ENCODE data around the gene UST. TPM values are rescaled to one million over a fixed set of nuclear protein-coding genes. Genes with fewer than 3 reads are reported as not detected.

The UST gene
- total and polyA plus RNA-seq, 9 of the 15 experiments (the other 6 are each of a cell fraction or from before 2014, with no cell fraction given): 0.04 to 0.10 TPM; not detected in 7

DNA sequence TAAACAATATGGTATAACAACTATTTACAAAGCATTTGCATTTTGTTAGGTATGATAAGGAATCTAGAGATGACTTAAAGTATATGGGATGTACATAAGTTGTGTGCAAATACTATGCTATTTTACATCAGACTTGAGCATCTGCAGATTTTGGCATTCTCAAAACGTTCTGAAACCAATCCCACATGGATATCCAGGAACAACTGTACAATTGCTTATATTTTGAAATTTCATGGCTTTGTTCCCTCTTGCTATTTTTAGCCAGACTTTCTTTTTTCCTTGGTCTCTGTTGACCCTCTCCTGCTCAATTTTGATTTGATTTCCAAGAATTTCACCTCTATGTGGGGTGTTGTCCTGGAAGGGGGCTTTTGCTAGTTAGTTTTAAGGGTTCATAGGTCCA lies 32.9 kb upstream of the UST start (continued):
- TF ChIP-seq, protein P1, sequence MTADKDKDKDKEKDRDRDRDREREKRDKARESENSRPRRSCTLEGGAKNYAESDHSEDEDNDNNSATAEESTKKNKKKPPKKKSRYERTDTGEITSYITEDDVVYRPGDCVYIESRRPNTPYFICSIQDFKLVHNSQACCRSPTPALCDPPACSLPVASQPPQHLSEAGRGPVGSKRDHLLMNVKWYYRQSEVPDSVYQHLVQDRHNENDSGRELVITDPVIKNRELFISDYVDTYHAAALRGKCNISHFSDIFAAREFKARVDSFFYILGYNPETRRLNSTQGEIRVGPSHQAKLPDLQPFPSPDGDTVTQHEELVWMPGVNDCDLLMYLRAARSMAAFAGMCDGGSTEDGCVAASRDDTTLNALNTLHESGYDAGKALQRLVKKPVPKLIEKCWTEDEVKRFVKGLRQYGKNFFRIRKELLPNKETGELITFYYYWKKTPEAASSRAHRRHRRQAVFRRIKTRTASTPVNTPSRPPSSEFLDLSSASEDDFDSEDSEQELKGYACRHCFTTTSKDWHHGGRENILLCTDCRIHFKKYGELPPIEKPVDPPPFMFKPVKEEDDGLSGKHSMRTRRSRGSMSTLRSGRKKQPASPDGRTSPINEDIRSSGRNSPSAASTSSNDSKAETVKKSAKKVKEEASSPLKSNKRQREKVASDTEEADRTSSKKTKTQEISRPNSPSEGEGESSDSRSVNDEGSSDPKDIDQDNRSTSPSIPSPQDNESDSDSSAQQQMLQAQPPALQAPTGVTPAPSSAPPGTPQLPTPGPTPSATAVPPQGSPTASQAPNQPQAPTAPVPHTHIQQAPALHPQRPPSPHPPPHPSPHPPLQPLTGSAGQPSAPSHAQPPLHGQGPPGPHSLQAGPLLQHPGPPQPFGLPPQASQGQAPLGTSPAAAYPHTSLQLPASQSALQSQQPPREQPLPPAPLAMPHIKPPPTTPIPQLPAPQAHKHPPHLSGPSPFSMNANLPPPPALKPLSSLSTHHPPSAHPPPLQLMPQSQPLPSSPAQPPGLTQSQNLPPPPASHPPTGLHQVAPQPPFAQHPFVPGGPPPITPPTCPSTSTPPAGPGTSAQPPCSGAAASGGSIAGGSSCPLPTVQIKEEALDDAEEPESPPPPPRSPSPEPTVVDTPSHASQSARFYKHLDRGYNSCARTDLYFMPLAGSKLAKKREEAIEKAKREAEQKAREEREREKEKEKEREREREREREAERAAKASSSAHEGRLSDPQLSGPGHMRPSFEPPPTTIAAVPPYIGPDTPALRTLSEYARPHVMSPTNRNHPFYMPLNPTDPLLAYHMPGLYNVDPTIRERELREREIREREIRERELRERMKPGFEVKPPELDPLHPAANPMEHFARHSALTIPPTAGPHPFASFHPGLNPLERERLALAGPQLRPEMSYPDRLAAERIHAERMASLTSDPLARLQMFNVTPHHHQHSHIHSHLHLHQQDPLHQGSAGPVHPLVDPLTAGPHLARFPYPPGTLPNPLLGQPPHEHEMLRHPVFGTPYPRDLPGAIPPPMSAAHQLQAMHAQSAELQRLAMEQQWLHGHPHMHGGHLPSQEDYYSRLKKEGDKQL (CRISPR knock-in tag; IDR thresholded peaks at IDR 0.05; ENCODE audit: borderline replicate concordance): no peak
- TF ChIP-seq SOX6 (IDR thresholded peaks at IDR 0.05): no peak
- TF ChIP-seq, protein P2, sequence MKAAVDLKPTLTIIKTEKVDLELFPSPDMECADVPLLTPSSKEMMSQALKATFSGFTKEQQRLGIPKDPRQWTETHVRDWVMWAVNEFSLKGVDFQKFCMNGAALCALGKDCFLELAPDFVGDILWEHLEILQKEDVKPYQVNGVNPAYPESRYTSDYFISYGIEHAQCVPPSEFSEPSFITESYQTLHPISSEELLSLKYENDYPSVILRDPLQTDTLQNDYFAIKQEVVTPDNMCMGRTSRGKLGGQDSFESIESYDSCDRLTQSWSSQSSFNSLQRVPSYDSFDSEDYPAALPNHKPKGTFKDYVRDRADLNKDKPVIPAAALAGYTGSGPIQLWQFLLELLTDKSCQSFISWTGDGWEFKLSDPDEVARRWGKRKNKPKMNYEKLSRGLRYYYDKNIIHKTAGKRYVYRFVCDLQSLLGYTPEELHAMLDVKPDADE (conservative IDR thresholded peaks at IDR 0.05; ENCODE audit: control insufficient read depth, low read depth, low read length): no peak

DNA sequence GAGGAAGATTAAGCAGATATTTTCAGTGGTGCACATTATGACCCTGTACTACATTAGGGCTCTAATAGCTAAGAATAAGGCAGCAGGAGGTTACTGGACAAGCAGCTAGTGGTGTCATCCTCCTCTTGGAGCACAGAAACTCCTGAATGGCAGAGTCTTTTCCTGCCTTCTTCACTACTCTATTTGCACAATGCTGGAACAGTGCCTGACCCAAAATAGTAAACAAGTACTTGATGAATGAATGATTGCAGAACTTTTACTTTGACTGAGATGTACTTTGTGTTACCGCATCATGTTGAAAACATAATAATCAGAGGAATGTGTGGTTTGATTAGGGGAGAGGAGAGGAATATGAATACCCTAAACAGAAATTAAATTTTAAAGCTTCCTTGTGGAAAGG lies 30.0 kb upstream of the UST start:
- Histone ChIP-seq H3K9me1 (ENCODE audit: control insufficient read depth, insufficient read depth, low read length) (no peaks in the 10 kb centered on the region), H4K20me1 (replicated peaks; ENCODE audit: control insufficient read depth, insufficient read depth, low read length) (no peaks in the 10 kb centered on the region), H3K27ac (ENCODE audit: extremely low read depth, low read depth, low read length) (no peak overlapping the region), H3K9ac (ENCODE audit: insufficient read depth in 1 of 2, low read depth in 2 of 2, low read length in 2 of 2) (no peak overlapping the region), H3K9me3 (replicated peaks; ENCODE audit: control insufficient read depth, insufficient read depth, low read depth, low read length) (no peaks in the 10 kb centered on the region), H3K36me3 (ENCODE audit: control insufficient read depth, insufficient read depth, low read length) (no peaks in the 10 kb centered on the region), H3K79me2 (ENCODE audit: control insufficient read depth, insufficient read depth, low read length) (no peaks in the 10 kb centered on the region), H3K4me1 (replicated peaks in 1 of 2; ENCODE audit: control insufficient read depth in 2 of 2, insufficient read depth in 2 of 2, low read length in 2 of 2) (no peaks in the 10 kb centered on the region), H2AFZ (ENCODE audit: low read depth, low read length) (no peak overlapping the region), H3K4me3 (no peak overlapping the region), H3K27me3 (ENCODE audit: control insufficient read depth in 2 of 2, insufficient read depth in 2 of 2, low read length in 2 of 2) (no peaks in the 10 kb centered on the region), H3K4me2 (ENCODE audit: insufficient read depth, low read length) (no peak overlapping the region)
- no TSS peak for BruUV-seq (replicated peaks)
- WGBS (ENCODE audit: insufficient coverage, low coverage, missing lambda C conversion rate): 8% methylated on average over 1 of the region's 1 CpG
- intact Hi-C loops (cut with micrococcal nuclease): no loop called here
- CTCF ChIA-PET (ENCODE audit: low intra/inter-chr PET ratio): no interaction called here
- POLR2A ChIA-PET: no interaction called here
- ATAC-seq (no peak), DNase-seq (ENCODE audit: extremely low read depth in 1 of 4, low spot score in 3 of 4) (no peak), FAIRE-seq (no peak)
- in situ Hi-C loops (cut with MboI): no loop called here
- TF ChIP-seq, protein P3, sequence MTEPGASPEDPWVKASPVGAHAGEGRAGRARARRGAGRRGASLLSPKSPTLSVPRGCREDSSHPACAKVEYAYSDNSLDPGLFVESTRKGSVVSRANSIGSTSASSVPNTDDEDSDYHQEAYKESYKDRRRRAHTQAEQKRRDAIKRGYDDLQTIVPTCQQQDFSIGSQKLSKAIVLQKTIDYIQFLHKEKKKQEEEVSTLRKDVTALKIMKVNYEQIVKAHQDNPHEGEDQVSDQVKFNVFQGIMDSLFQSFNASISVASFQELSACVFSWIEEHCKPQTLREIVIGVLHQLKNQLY (CRISPR knock-in tag; conservative IDR thresholded peaks at IDR 0.05): no peak
- TF ChIP-seq ZNF764 (CRISPR knock-in tag; IDR thresholded peaks at IDR 0.05; ENCODE audit: low read depth): no peak
- TF ChIP-seq CXXC5 (CRISPR knock-in tag; IDR thresholded peaks at IDR 0.05): no peak
- TF ChIP-seq POLR2B (IDR thresholded peaks at IDR 0.05; ENCODE audit: low read depth, partially characterized antibody): no peak
- TF ChIP-seq ZNF644 (tag; IDR thresholded peaks at IDR 0.05; ENCODE audit: low read depth): no peak
- no peak for TF ChIP-seq PHB2 (IDR thresholded peaks at IDR 0.05; ENCODE audit: low read depth)
- no peak for TF ChIP-seq ZNF232 (CRISPR knock-in tag; IDR thresholded peaks at IDR 0.05)
- no peak for TF ChIP-seq ZKSCAN1 (IDR thresholded peaks at IDR 0.05; ENCODE audit: low read depth, low read length)
- no peak for TF ChIP-seq ZNF3 (CRISPR knock-in tag; IDR thresholded peaks at IDR 0.05)
- TF ChIP-seq, protein P4, sequence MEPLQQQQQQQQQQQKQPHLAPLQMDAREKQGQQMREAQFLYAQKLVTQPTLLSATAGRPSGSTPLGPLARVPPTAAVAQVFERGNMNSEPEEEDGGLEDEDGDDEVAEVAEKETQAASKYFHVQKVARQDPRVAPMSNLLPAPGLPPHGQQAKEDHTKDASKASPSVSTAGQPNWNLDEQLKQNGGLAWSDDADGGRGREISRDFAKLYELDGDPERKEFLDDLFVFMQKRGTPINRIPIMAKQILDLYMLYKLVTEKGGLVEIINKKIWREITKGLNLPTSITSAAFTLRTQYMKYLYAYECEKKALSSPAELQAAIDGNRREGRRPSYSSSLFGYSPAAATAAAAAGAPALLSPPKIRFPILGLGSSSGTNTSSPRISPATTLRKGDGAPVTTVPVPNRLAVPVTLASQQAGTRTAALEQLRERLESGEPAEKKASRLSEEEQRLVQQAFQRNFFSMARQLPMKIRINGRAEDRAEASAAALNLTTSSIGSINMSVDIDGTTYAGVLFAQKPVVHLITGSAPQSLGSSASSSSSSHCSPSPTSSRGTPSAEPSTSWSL (CRISPR knock-in tag; IDR thresholded peaks at IDR 0.05; ENCODE audit: borderline replicate concordance): no peak
